Activated CD8-positive, alpha-beta memory T cell treated with anti-CD3 and anti-CD28 coated beads for 1 hour (primary cell): ENCODE measurements around the gene TRIOBP.
"Not testable (repeated sequence)": the region's sequence is repeated elsewhere in the genome, so short reads cannot be mapped to it uniquely, and the experiment has no call there.

Experiments
- DNase-seq, 2 donors: peaks; one replicate each; pipeline ENCODE4 v3.0.0-alpha.2; 2020; ENCODE audit warnings: low read depth in 1 of 2; ENCODE audit errors: extremely low read depth in 1 of 2

Gene TRIOBP

GRCh38 chr22:37690901-37691504 lies 5.8 kb upstream of the TRIOBP start:
- no peak for DNase-seq

GRCh38 chr22:37692627-37693285 lies 4.1 kb upstream of the TRIOBP start:
- no peak for DNase-seq

GRCh38 chr22:37694131-37694530 lies 2.7 kb upstream of the TRIOBP start:
- not testable (repeated sequence) for DNase-seq

- not testable (repeated sequence) for DNase-seq
Measured at GRCh38 chr22:37696260-37696656, 590 bp upstream of the TRIOBP start.

- DNase-seq = no peak
Measured at GRCh38 chr22:37697538-37697835, 639 bp downstream of the TRIOBP start.

- DNase-seq = no peak
Measured at GRCh38 chr22:37701141-37701786, 4.4 kb downstream of the TRIOBP start.

GRCh38 chr22:37703906-37704305 lies 7.1 kb downstream of the TRIOBP start:
- DNase-seq = no peak

GRCh38 chr22:37704645-37705044 lies 7.8 kb downstream of the TRIOBP start:
- no peak for DNase-seq

- DNase-seq = no peak
Measured at GRCh38 chr22:37705205-37705604, 8.4 kb downstream of the TRIOBP start.

- no peak for DNase-seq
Measured at GRCh38 chr22:37708580-37709444, 12.0 kb downstream of the TRIOBP start.

GRCh38 chr22:37709445-37709765 lies 12.6 kb downstream of the TRIOBP start:
- DNase-seq = no peak

- no peak for DNase-seq
Measured at GRCh38 chr22:37710675-37711074, 13.8 kb downstream of the TRIOBP start.

GRCh38 chr22:37711490-37711889 lies 14.6 kb downstream of the TRIOBP start:
- DNase-seq = no peak

GRCh38 chr22:37713761-37714160 lies 16.9 kb downstream of the TRIOBP start:
- no peak for DNase-seq

- DNase-seq = no peak
Measured at GRCh38 chr22:37714634-37715033, 17.8 kb downstream of the TRIOBP start.

- DNase-seq = no peak
Measured at GRCh38 chr22:37715760-37716159, 18.9 kb downstream of the TRIOBP start.

GRCh38 chr22:37716708-37717107 lies 19.9 kb downstream of the TRIOBP start:
- DNase-seq = no peak

- not testable (repeated sequence) for DNase-seq
Measured at GRCh38 chr22:37717235-37717634, 20.4 kb downstream of the TRIOBP start.

- DNase-seq = not testable (repeated sequence)
Measured at GRCh38 chr22:37717746-37718305, 21.0 kb downstream of the TRIOBP start.

- DNase-seq = no peak
Measured at GRCh38 chr22:37725551-37726240, 28.8 kb downstream of the TRIOBP start.
